GM19438 (cell line): ENCODE data around the gene NEDD9.
A peak's percentile ranks its signal among the peaks of the same experiment; 100 is the strongest.

Experiments
- ATAC-seq: cut with Tn5 transposase; IDR thresholded peaks from one replicate; pipeline ENCODE4 v1.9.1; 2021; ENCODE audit warnings: low read depth; ENCODE audit not compliant: unreplicated experiment

NEDD9 gene

DNA sequence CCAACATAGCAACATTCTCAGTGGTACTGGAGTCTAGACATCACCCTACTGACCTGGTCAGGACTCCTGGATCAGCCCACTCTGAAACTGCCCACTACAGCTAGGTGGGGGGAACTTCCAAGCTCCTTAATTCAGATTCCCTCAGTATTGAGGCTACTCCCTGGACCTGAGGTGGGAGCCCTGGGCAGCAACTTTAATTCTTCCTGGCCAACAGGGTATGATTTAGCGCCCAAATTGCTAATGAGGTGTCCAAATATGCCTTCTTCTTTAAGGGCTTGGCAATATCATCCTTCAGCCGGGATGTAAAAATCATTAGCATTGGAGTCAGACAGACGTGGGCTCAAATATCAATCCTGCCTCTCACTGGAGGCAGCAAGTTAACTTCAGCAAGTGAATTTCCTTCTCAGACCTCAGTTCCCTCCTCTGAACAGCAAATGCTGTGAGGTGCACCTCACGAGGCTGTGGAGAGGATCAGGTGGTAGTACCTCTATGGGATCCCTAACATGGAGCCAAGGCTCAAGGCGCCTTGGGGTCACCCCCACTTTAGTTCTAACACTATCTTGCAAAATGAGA, 27.6 kb downstream of the NEDD9 start:
- no peak for ATAC-seq

- ATAC-seq = no peak
Observed at GRCh38 chr6:11204005-11204399, 28.5 kb downstream of the NEDD9 start.

- ATAC-seq = no peak
Observed at GRCh38 chr6:11203306-11204004, 29.0 kb downstream of the NEDD9 start.

GRCh38 chr6:11202513-11203305, 29.8 kb downstream of the NEDD9 start:
- no peak for ATAC-seq

DNA sequence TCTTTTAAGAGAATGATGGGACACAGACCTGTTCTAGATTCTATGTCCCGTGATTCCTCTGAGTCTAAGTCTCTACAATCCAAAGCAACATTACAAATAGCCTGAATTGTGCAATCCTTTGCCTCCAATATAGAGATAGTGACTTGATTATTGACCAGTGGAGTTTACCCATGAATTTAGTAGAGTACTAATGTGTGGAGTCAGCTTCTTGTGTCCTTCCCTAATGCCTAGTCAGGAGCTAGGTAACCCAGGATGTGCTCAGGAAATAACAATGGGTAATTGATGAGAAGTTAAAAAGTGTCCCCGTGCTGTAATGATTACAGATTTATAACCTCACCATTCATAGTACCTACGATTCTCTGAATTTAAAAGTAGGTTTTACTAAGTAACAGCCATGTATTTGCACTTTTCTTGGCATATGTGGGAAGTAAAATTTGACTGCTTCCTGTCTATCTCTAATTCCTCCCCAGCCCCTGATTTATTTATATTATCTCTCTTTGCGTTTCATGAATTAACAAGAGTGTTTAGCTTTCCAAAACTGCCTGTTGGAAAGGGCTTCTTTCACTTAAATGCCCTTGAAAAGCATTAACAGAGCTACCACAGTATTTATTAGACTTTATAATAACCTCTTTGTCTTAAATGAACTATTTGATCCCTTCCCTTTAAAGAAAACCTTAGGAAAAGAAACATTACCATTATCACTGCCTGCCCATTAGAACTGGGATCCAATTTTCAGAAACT, 30.5 kb downstream of the NEDD9 start:
- no peak for ATAC-seq

- no peak for ATAC-seq
Observed at GRCh38 chr6:11201015-11201414, 31.5 kb downstream of the NEDD9 start.

GRCh38 chr6:11200356-11200755, 32.1 kb downstream of the NEDD9 start:
- no peak for ATAC-seq

DNA sequence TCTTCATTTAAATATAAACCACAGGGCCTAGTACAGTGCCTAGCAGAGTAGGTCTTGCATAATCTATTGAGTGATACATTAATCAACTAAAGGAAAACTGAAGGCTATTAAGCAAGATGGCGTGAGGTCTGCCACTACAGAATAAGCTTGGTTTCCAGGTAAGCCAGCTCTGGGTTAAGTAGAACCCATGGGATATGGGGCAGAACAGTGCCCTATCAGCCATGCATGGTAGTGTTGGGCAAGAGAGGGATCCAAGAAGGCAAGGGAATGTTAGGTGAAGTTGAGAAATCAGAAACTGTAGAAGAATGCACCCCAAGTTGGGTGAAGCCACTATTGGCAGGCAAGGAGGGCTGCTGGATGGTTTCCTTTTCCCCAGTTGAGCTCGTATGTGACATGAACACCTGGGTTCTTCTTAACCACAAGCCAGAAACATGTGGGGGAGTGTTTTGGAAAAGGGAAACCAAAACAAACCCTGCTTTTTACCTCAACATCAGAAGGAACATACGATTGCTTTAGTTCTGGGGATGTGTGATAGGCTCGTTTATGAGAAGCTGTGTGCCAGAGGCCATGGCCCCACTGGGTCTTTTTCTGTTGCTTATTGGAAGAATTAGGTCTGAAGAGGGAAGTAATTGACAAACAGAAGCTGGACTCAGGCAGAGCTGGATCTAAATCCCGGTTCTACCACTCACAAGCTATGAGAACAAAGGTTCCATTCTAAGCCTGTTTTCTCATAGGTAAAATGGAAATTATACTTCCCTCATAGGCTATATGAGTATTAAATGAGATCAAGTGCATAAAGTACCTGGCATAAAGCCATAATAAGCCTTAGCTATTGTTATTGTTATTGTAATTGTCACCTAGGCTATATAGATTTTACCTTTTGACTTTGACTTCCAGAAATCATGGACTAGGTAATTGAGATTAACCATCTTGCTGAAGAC, 33.5 kb downstream of the NEDD9 start:
- peak; percentile 62 for ATAC-seq

DNA sequence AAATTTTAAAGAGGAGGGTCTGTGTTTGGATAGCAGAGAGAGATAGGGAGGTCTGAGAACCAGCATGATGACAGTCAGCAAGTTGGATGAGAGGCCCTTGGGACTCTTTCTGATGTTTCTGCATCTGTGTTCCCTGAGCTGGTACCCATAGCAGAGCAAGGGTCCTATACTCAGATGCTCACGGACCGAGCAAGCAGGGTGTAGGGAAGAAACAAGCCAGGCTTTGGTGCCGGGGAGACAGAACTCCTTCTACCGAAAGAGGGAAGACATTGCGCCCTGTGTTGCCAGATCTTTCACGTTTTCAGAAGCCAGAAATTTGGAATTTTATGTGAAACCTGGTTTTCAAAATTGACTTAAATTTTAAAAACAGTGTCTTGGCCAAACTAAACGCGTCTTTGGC, 34.6 kb downstream of the NEDD9 start:
- ATAC-seq = no peak

DNA sequence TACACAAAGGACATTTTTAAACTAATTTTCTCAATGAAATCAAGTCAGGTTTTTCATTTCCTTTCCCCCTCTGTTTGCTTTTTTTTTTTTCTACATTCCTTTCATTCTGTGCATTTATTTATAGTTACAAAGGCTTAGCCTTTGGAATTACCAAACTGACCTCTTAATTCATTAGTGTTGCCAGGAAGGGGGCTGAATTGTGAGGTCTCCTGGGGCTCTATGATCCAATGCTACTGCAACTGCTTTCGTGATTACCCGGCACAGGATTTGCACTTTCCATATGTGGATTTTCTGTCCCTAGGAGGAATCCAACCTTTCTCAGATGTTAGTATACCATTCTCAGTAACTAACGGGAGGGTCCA, 35.3 kb downstream of the NEDD9 start:
- no peak for ATAC-seq

GRCh38 chr6:11196511-11197174, 35.8 kb downstream of the NEDD9 start:
- ATAC-seq = no peak

- no peak for ATAC-seq
Observed at GRCh38 chr6:11194356-11195218, 37.9 kb downstream of the NEDD9 start.

DNA sequence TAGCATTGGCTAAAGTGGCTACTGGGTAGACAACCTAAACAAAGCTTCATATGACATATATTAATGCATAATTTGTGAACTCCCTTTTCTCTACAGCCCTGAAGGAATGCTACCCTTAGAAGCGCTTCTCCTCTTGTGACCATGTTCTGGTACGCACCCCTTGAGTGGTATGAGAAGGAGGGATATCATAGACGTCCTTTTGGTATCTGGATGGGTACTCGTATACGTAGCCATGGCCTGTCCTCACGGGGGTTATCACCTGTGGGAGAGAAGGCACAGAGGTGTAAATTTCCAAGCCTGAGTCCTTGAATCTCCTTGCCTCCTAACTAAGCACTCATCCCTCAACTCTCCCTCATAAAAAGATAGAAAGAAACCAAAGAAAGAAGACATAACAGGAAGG, 39.0 kb downstream of the NEDD9 start:
- no peak for ATAC-seq

GRCh38 chr6:11192167-11192566, 40.3 kb downstream of the NEDD9 start:
- ATAC-seq = no peak

- no peak for ATAC-seq
Observed at GRCh38 chr6:11190625-11191245, 41.7 kb downstream of the NEDD9 start.

DNA sequence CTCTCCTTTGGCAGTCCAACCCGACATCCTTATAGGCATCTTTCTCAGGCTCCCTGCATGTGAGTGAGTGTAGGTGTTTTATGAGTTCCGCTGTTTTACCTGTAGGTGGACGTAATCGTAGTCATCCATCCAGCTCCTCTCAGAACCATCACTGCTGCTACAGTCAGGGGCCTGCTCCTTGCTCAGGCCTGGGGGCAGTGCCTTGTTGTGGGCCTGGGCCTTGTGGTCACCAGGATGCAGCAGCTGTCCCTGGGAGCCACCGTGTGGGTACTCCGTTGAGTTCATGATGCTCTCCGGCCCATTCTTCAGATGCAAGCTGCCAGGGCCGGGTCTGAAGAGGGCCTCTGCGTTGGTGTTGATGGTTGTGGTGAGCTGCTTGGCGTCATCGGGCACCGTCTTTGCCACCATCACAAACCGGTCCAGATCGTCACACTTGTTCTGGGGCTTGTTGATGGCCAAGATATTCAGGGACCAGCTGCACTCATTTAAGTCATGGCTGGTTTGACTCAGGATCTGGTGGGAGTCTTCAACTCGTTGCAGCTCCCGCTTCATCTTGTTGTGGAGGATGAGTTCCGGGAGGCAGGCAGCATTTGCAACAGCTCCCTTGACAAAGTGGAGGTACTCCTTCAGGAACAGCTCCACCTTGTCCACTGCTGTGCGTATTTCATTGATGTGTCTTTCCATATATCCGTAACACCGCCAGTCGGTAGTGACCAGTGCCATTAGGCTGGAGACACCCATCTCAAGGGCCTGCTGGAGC, 42.4 kb downstream of the NEDD9 start:
- no peak for ATAC-seq

DNA sequence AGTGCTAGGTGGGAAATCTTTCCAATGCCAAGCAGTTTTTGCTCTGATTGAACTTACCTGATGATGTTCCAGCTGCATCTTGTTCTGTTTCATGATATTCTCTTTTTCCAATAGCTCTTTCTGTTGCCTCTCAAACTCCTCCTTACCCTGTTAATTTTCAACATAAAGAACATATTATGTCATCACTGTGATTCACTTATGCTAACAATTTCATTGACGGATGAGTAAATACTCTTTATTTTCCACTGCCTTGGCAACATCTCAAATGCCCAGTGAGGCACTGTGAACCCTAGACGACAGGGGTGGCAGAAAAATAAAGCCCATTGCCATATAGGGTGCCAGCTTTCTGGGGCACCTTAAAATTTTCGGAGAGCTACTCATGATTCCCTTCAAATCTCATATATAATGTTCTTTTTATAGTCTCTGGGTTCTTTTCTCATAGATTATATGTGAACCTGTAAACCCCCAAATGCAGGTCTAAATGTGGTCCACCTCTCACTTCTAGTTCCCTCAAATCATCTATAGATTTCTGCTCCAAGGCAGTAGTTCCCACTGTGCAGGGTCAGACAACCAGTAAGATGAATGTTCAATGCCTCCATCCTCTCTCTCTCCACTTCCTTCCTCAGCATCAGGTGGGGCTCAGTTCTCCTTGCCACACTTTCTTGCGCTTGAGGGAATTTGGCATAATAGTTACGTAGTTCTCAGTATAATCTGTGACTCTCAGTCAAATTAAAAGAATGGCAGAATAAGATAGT, 44.1 kb downstream of the NEDD9 start:
- no peak for ATAC-seq
